HL-60 (cell line): Measurements from ENCODE around the gene POFUT1.
A peak's percentile ranks its signal among the peaks of the same experiment; 100 is the strongest.
"Not testable (repeated sequence)": the region's sequence is repeated elsewhere in the genome, so short reads cannot be mapped to it uniquely, and the experiment has no call there.

ENCODE experiments used
- DNase-seq, 2 experiments: peaks; one replicate each; pipeline ENCODE4 v3.0.0-alpha.2; 2010 to 2020; ENCODE audit warnings: low read depth in 1 of 2, low spot score in 1 of 2
- H3K27ac ChIP-seq: fragments of 250-450 bp; sonication (Bioruptor Pico); replicated peaks from 2 replicates; pipeline ENCODE4 v1.5.1; 2020; ENCODE audit warnings: mild to moderate bottlenecking, moderate library complexity
- H3K27me3 ChIP-seq: fragments of 250-450 bp; sonication (Bioruptor Pico); 2 replicates; pipeline ENCODE4 v1.5.1; 2021; ENCODE audit warnings: mild to moderate bottlenecking, moderate library complexity; ENCODE audit not compliant: insufficient read depth, poor library complexity, severe bottlenecking
- H3K4me3 ChIP-seq: replicated peaks from 2 replicates; pipeline ENCODE4 v1.5.1; 2011; ENCODE audit warnings: mild to moderate bottlenecking, control low read depth, low read length; ENCODE audit not compliant: insufficient read depth
- CTCF ChIP-seq: IDR thresholded peaks from one replicate; pipeline ENCODE4 v1.5.1; 2011; ENCODE audit warnings: low read length, control low read depth, inconsistent platforms; ENCODE audit not compliant: insufficient read depth
- GABPA ChIP-seq: IDR thresholded peaks from 2 replicates; pipeline ENCODE4 v1.6.1; 2012; ENCODE audit warnings: low read depth
- POLR2AphosphoS5 ChIP-seq: IDR thresholded peaks from 2 replicates; pipeline ENCODE4 v1.6.1; 2012; ENCODE audit warnings: low read depth
- REST ChIP-seq: IDR thresholded peaks from 2 replicates; pipeline ENCODE4 v1.6.1; 2012; ENCODE audit warnings: low read depth; ENCODE audit not compliant: insufficient replicate concordance
- SPI1 ChIP-seq: IDR thresholded peaks from 2 replicates; pipeline ENCODE4 v1.6.1; 2012; ENCODE audit warnings: low read depth, mild to moderate bottlenecking, borderline replicate concordance

Gene POFUT1

GRCh38 chr20:32271620-32272019, 63.9 kb downstream of the POFUT1 start:
- DNase-seq, result no peak

GRCh38 chr20:32274359-32274758, 66.7 kb downstream of the POFUT1 start:
- DNase-seq, result no peak
- H3K27ac ChIP-seq, result no peak overlapping the region
- no peak overlapping the region for H3K4me3 ChIP-seq
- H3K27me3 ChIP-seq, result no peaks in the 10 kb centered on the region
- TF ChIP-seq CTCF (no peak), SPI1 (no peak), GABPA (no peak), POLR2AphosphoS5 (no peak), REST (no peak)

More at GRCh38 chr20:32271620-32272019, 63.9 kb downstream of the POFUT1 start:
- no peak overlapping the region for H3K4me3 ChIP-seq
- H3K27ac ChIP-seq, result no peak overlapping the region
- H3K27me3 ChIP-seq, result no peaks in the 10 kb centered on the region
- TF ChIP-seq POLR2AphosphoS5 (no peak), SPI1 (no peak), CTCF (no peak), REST (no peak), GABPA (no peak)

- not testable (repeated sequence) for H3K27me3 ChIP-seq, H3K27ac ChIP-seq, H3K4me3 ChIP-seq, DNase-seq
Measured at GRCh38 chr20:32275163-32275562, 67.5 kb downstream of the POFUT1 start.

GRCh38 chr20:32277361-32278198, 69.9 kb downstream of the POFUT1 start, which contains the start of gene KIF3B:
Gene KIF3B (plus strand): TSS chr20:32277651. CDS start chr20:32309778, 32,127 bp downstream.
- Histone ChIP-seq H3K4me3 (peak within 1 kb of the TSS; percentile 98), H3K27ac (peak within 1 kb of the TSS; percentile 68), H3K27me3 (no peaks in the 10 kb centered on the region)
- no peak for TF ChIP-seq CTCF
- no peak for TF ChIP-seq POLR2AphosphoS5
- peak; percentile 100 for TF ChIP-seq SPI1
- TF ChIP-seq GABPA, result peak; percentile 69
- TF ChIP-seq REST, result no peak
- peak; percentile 81 to 93 for DNase-seq
